Inflammatory macrophage treated with lipopolysaccharide for 4 hours (primary cell): ENCODE results near the gene NPRL2.
"Not testable (repeated sequence)": the region's sequence is repeated elsewhere in the genome, so short reads cannot be mapped to it uniquely, and the experiment has no call there.

Source experiments
- DNase-seq: peaks from one replicate; pipeline ENCODE4 v3.0.0-alpha.2; 2020

The NPRL2 gene

DNA sequence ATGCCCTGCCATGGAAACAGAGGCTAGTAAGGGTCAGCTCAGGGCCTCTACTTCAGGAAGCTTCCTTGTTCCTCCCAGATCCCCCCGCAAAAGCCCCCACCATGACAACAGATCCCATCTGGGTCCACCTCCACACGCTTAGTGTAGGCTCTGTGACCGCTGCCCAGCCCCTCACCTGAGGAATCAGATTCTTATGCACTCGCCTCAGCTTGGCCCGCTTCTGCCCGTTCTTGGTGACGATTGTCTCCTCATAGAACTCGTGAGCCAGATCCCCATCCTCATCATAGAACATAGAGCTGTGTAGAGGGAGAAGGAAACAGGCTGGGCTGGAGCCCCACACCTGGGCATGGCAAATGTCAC, 24.4 kb downstream of the NPRL2 start:
- no peak for DNase-seq

DNA sequence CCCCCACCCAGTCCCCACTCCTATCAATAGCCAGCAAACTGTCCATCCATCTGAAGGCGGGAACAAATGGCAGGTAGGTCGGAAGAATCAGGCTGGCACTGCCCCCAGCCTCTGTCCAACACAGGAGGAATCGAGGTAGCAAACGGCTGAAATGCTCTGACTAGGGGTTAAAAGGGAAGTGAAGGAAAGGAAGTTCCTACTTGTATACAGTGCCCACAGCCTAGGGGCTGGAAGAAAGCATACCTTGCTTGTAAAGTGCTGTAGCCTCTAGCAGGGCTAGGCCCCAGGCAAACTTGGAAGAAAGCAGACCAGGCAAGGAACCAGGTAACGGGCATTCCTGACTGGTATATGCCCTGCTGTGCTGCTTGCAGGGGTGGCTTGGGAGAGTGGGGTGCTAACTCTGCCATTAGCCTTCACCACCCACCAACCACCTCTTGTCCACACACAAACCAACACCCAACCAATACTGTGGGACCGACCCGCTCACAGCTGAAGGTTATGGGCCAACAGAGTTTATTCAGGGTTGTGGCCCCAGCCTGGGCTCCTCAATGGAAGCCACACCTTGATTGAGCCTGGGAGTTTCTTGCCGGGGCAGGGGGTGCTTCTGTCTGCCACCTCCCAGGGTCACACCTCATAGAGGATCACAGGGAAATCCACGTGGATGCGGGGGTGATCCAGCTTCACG, 24.9 kb downstream of the NPRL2 start:
- DNase-seq, result no peak

DNA sequence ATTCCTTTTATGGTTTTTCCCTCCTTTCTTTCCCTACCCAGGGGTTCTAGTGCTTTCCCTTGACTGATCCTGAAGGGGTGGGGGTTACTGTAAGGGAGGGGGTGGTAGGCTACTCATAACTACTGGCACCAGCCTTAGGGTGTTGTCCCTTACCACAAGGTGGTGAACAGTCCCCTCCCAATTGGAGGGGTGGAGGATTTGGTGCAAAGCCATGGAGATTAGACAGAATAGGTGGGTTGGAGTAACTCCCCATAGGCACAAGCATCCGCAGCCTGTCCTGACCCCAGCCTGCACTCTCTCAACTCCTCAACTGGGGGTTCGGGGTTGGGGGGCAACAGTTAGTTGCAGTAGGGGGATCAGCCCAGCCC, 25.5 kb downstream of the NPRL2 start:
- no peak for DNase-seq

DNA sequence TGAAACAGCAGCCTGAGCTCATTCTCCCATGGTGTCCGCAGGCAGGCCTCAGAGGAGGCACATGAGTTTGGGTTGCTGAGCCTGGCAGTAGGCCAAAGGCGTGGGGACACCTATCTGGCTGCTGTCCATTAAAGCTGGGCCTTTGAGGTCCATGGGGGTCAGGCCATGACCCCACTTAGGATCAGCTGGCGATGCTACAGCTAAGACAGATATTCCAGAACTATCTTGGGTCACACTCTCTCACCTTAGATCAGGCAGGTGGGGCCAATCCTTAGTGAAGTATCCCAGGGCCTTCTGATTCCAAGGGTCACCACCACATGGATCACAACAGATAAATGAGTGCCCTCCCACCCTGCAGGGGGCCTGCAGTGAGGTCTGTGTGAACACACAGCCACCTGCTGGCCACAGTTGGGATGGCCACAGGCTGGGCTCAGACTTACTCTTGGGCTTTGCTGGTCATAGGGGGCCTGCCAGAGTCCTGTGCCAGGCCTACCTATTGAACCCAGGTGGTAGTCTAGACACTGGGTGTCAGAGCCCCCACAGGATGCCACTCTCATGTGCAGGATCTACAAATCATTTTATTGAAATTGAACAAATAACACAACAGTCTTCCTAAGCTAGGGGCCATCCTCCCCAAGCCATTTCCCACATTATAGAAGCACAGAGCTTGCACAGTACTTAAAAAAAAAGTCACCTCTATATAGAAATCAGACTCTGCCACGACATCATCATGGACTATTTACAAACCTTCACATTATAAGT, 26.0 kb downstream of the NPRL2 start:
- DNase-seq, result peak; percentile 63

- DNase-seq, result peak; percentile 34
These were observed 26.9 kb downstream of the NPRL2 start for GRCh38 chr3:50323614-50324199.

- peak; percentile 57 for DNase-seq
These were observed 27.4 kb downstream of the NPRL2 start for GRCh38 chr3:50323092-50323600.

DNA sequence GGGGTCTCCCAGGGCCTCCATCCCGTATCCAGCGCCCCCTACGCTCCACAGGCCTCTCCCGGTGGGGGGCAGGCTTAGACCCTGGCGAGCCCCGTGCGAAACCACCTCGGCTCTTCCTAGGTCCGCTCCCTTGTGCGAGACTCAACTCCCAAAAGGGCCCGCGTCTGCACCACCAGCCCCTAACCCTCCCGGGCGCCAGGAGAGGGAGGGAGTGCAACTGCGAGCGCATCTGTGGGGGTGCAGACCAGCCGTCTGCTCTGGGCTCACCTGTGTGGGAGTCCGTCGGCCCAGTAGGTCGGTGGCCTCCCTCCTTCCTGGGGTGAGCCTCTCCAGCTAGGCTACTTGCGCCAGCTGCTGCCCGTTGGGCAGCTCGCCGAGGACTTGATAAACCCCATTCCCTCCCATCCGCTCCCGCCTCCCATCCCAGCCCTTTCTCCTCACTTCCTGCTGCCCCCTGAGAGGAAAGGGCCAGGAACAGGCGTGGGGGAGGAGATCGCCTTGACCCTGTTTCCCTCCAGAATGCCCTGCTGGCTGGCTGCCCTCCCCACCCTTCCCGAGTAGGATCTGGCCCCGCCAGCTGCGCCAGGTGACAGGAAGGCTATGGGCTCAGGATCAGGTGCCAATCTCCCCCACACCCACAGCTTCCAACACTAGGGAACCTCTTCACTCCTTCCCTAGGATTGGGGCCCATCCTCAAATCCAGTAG, 28.0 kb downstream of the NPRL2 start, which contains the start of gene HYAL2:
Gene HYAL2 (minus strand): TSS at position 360 of the 706 bp plus-strand sequence. CDS start 2,256 bp downstream, outside the sequence.
- no peak for DNase-seq

GRCh38 chr3:50322115-50322385, 28.5 kb downstream of the NPRL2 start:
- no peak for DNase-seq

DNA sequence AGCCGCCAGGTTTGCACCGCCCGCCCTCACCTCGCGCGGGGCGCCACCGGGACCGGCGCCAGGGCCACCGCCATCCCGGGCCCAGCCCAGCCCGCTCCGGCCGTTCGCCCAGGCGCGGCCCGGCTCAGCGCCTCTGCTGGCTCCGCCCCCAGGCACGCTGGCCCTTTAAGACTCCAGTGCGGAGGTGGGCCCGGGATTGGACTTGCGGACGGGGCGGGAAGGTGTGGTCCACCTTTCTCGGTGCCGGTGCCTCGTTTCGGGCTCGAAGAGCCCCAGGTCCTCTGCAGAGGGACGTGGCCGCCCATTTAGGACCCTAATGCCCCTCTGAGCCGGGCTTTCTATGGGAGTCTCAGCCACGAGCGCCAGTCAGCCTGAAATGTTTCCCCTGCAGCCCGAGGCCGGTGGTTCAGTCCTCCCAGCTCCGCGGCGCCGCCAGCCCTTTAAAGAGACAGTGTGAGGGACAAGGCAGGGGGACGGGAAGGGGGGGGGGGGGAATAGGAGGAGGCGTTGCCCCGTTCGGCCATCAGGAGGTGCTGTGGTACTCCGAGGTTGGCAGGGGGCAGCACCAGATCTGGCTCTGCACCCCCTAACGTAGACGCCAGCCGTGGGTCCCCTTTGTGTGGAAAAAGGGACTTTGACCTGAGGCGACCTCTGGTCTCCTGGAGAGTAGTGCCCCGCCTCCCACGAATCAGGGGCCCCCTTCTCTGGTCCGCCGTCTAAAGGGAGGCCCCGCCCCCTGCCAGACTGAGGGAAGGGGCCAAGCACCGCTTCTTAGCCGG, 29.1 kb downstream of the NPRL2 start:
- peak; percentile 88 for DNase-seq

DNA sequence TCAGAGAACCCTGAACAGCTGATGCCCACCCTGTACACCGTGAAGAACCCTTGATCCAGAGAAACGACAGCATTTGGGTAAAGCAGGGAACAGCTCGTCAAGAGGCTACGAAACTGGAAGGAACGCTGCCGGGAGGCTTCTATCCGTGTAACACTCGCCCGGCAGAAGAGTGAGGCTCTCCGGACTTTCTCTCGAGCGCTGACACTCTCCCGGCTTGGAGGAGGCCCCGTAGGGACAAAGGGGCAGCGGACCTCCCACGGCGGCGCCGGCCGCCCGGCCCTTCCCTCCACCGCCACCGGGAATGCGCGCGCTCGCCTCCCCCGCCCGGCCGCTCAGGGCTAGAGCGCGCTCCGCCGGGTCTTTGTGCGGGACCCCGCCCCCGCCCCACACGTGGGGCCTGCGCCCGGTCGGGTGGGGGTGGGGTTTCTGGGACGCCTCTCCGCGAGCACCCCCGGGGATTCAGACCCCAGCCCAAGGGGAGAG, 29.7 kb downstream of the NPRL2 start:
- DNase-seq, result peak; percentile 44

DNA sequence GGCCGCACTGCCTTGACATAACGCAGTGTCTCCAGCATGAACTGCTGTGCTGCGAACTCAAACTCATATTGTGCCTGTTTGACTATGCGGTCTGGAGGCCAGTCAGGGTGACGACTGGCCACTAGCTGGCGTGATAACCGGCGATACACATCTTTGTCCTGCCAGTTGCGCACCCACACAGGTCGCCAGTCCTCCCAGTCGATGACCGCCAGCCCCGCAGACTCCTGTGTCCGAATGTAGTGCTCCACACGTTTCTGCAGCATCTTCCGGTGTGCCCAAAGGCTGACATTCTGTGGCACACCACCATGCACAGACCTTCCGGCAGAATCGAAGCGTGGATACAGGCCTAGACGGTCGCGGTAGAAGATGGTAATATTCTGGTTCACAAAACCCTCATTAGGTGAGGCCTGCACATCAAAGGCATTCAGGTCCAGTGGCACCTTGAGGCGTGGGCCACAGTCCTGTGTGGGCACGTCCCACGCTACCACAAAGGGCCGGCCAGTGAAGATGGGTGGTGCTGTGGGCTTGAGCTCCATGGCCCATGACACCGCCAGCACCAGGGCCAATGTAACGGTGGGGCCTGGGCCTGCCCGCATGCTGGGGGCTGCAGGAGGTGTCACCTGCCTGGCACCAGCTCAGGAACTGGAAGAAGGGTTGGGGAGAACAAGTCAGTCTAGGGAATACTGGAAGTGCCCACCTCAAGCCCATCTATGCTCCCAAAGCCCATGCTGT, 30.5 kb downstream of the NPRL2 start:
- DNase-seq, result no peak

- no peak for DNase-seq
These were observed 31.2 kb downstream of the NPRL2 start for GRCh38 chr3:50319181-50319893.

- DNase-seq, result peak; percentile 22
These were observed 32.0 kb downstream of the NPRL2 start for GRCh38 chr3:50318615-50319014.

DNA sequence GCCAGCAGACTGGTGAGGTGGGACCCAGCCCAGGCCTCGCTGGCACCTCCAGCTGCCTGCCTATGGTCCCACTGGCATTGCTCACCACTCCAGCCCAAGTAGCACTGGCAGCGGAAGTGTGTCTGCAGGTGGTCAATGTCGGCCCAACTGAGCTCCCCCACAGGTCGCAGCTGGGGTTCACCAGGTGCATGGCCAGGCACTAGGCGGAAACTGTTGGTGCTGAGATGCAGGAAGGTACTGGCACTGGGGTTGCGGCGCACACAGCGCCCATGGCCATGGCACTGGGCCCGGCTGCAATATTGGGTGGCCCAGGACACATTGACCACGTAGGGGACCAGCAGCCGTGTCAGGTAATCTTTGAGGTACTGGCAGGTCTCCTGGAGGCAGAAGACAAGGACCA, 32.4 kb downstream of the NPRL2 start:
- no peak for DNase-seq

DNA sequence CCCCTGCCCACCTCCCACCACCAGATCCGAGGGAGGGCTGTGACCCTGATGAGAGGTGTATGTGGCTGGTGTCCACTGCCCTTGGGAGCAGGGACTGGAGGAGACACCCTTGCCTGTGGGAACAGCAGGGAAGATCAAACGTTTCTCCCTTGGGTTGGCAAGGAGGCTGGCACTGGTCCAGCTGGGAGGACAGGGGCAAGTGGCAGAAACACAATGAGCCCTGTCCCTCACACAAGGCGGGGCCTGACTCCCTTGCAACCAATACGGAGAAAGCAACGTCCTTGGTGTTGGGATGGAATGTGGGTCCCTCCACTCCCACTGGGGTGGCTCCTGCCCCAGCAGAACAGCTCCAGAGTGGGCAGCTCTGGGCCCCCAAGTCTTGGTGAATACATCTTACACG, 33.3 kb downstream of the NPRL2 start:
- no peak for DNase-seq

GRCh38 chr3:50316657-50317242, 33.8 kb downstream of the NPRL2 start:
- no peak for DNase-seq

DNA sequence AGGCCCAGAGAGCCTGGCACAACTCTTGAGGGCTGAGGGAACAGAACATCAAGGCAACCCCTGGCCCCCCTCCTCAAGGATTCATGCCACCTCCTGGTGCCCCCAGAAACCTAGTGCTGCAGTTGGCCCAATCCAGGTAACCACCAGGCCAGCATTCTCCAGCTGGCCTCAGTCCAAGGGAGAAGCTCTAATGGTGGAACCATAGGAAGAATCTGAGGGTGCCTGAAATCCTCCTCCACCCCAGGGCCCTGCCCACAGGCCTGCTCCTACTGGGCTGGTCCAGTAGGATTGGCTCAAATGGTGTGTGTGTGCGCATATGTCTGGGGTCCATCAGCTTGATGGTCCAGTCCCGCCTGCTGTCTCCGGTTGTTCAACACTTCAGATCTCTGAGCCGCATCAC, 35.8 kb downstream of the NPRL2 start:
- DNase-seq, result no peak

GRCh38 chr3:50314342-50314741, 36.2 kb downstream of the NPRL2 start:
- DNase-seq, result no peak

GRCh38 chr3:50312041-50312440, 38.5 kb downstream of the NPRL2 start:
- not testable (repeated sequence) for DNase-seq

- DNase-seq, result no peak
These were observed 46.0 kb downstream of the NPRL2 start for GRCh38 chr3:50304601-50305000.
